H9 (cell line): ENCODE results near the gene CCDC137. TPM values are rescaled to one million over a fixed set of nuclear protein-coding genes. Genes with fewer than 3 reads are reported as not detected.

Experiments used
- DNase-seq: peaks from one replicate; pipeline ENCODE4 v3.0.0-alpha.2; 2017
- H2AFZ ChIP-seq: one replicate; pipeline ENCODE4 v1.6.1; 2013; ENCODE audit warnings: mild to moderate bottlenecking, low read length, control low read depth, moderate library complexity
- H2AK5ac ChIP-seq: 2 replicates; pipeline ENCODE4 v1.6.1; 2013; ENCODE audit warnings: low read length, control low read depth, mixed read lengths; ENCODE audit not compliant: insufficient read length
- H2BK120ac ChIP-seq: one replicate; pipeline ENCODE4 v1.6.1; 2013; ENCODE audit warnings: low read depth, mild to moderate bottlenecking, low read length, control low read depth, inconsistent platforms; ENCODE audit not compliant: poor library complexity, severe bottlenecking
- H2BK12ac ChIP-seq: 2 replicates; pipeline ENCODE4 v1.6.1; 2013; ENCODE audit warnings: low read length, control low read depth, mixed read lengths, low read depth; ENCODE audit not compliant: insufficient read length
- H2BK15ac ChIP-seq: 2 replicates; pipeline ENCODE4 v1.6.1; 2013; ENCODE audit warnings: low read depth, low read length, control low read depth
- H2BK20ac ChIP-seq: one replicate; pipeline ENCODE4 v1.6.1; 2013; ENCODE audit warnings: low read depth, mild to moderate bottlenecking, low read length, control low read depth, inconsistent platforms; ENCODE audit not compliant: poor library complexity, severe bottlenecking
- H2BK5ac ChIP-seq: 2 replicates; pipeline ENCODE4 v1.6.1; 2013; ENCODE audit warnings: low read length, control low read depth, mixed read lengths; ENCODE audit not compliant: insufficient read length
- H3K14ac ChIP-seq: 2 replicates; pipeline ENCODE4 v1.6.1; 2013; ENCODE audit warnings: low read length, control low read depth; ENCODE audit not compliant: insufficient read depth
- H3K18ac ChIP-seq: 2 replicates; pipeline ENCODE4 v1.6.1; 2013; ENCODE audit warnings: low read depth, mild to moderate bottlenecking, mixed read lengths, low read length, control low read depth; ENCODE audit not compliant: insufficient read length
- H3K23ac ChIP-seq: 2 replicates; pipeline ENCODE4 v1.6.1; 2013; ENCODE audit warnings: low read length, control low read depth, mixed read lengths, low read depth; ENCODE audit not compliant: insufficient read length
- H3K23me2 ChIP-seq: 2 replicates; pipeline ENCODE4 v1.6.1; 2013; ENCODE audit warnings: low read depth, mild to moderate bottlenecking, mixed read lengths, low read length, control low read depth; ENCODE audit not compliant: insufficient read length, poor library complexity, severe bottlenecking
- H3K27ac ChIP-seq: 2 replicates; pipeline ENCODE4 v1.5.1; 2013; ENCODE audit warnings: low read length, control low read depth, mixed read lengths, low read depth; ENCODE audit not compliant: insufficient read length
- H3K27me3 ChIP-seq: 2 replicates; pipeline ENCODE4 v1.6.1; 2013; ENCODE audit warnings: low read length, control low read depth, inconsistent platforms; ENCODE audit not compliant: insufficient read depth
- H3K4ac ChIP-seq: 2 replicates; pipeline ENCODE4 v1.6.1; 2013; ENCODE audit warnings: low read depth, mild to moderate bottlenecking, control low read depth, inconsistent platforms, low read length, moderate library complexity
- H3K4me1 ChIP-seq: 2 replicates; pipeline ENCODE4 v1.6.1; 2013; ENCODE audit warnings: low read length, control low read depth, inconsistent platforms; ENCODE audit not compliant: insufficient read depth
- H3K4me2 ChIP-seq: 2 replicates; pipeline ENCODE4 v1.6.1; 2013; ENCODE audit warnings: low read length, control low read depth, mixed read lengths; ENCODE audit not compliant: insufficient read length, insufficient read depth
- H3K56ac ChIP-seq: 2 replicates; pipeline ENCODE4 v1.6.1; 2013; ENCODE audit warnings: low read depth, mild to moderate bottlenecking, mixed read lengths, low read length, control low read depth; ENCODE audit not compliant: insufficient read length
- H3K79me1 ChIP-seq: 2 replicates; pipeline ENCODE4 v1.6.1; 2013; ENCODE audit warnings: low read depth, mild to moderate bottlenecking, moderate library complexity, low read length, control low read depth, inconsistent platforms; ENCODE audit not compliant: insufficient read depth, poor library complexity, severe bottlenecking
- H3K79me2 ChIP-seq: 2 replicates; pipeline ENCODE4 v1.6.1; 2013; ENCODE audit warnings: low read length, control low read depth, inconsistent platforms; ENCODE audit not compliant: insufficient read depth
- H3K9ac ChIP-seq: 2 replicates; pipeline ENCODE4 v1.6.1; 2013; ENCODE audit warnings: low read length, control low read depth, mixed read lengths; ENCODE audit not compliant: insufficient read length; ENCODE audit errors: extremely low read depth
- H3K9me3 ChIP-seq: one replicate; pipeline ENCODE4 v1.6.1; 2013; ENCODE audit warnings: low read depth, low read length, inconsistent platforms; ENCODE audit not compliant: control insufficient read depth
- H3T11ph ChIP-seq: one replicate; pipeline ENCODE4 v1.6.1; 2013; ENCODE audit warnings: mild to moderate bottlenecking, low read length, control low read depth, inconsistent platforms
- H4K20me1 ChIP-seq: one replicate; pipeline ENCODE4 v1.6.1; 2013; ENCODE audit not compliant: control insufficient read depth, insufficient read length, insufficient read depth
- H4K5ac ChIP-seq: 2 replicates; pipeline ENCODE4 v1.6.1; 2013; ENCODE audit warnings: low read depth, mild to moderate bottlenecking, mixed read lengths, low read length, control low read depth; ENCODE audit not compliant: insufficient read length
- H4K8ac ChIP-seq: replicated peaks from 2 replicates; pipeline ENCODE4 v1.6.1; 2013; ENCODE audit warnings: low read length, control low read depth, mixed read lengths, low read depth; ENCODE audit not compliant: insufficient read length
- H4K91ac ChIP-seq: 2 replicates; pipeline ENCODE4 v1.6.1; 2013; ENCODE audit warnings: low read depth, mild to moderate bottlenecking, moderate library complexity, mixed read lengths, low read length, control low read depth; ENCODE audit not compliant: insufficient read length
- H3K27ac Mint-ChIP-seq, 3 experiments: 2 replicates in 2 of 3; 3 replicates in 1 of 3; pipeline ENCODE4 v1.8.0; 2020 to 2021; ENCODE audit warnings: mixed read lengths in 3 of 3, mild to moderate bottlenecking in 1 of 3, moderate library complexity in 1 of 3
- H3K27me3 Mint-ChIP-seq: 2 replicates; pipeline ENCODE4 v1.8.0; 2021; ENCODE audit warnings: low read depth, mild to moderate bottlenecking, moderate library complexity, mixed read lengths
- H3K36me3 Mint-ChIP-seq, 3 experiments: 2 replicates in 2 of 3; 3 replicates in 1 of 3; pipeline ENCODE4 v1.8.0; 2020 to 2021; ENCODE audit warnings: low read depth in 3 of 3, mixed read lengths in 3 of 3; ENCODE audit not compliant: insufficient read depth in 1 of 3
- H3K4me1 Mint-ChIP-seq, 2 experiments: 2 replicates each; pipeline ENCODE4 v1.8.0; 2020; ENCODE audit warnings: mixed read lengths in 2 of 2
- H3K4me3 Mint-ChIP-seq, 2 experiments: 2 replicates in 1 of 2; 3 replicates in 1 of 2; pipeline ENCODE4 v1.8.0; 2020 to 2021; ENCODE audit warnings: mild to moderate bottlenecking in 2 of 2, mixed read lengths in 2 of 2, moderate library complexity in 1 of 2
- H3K9me3 Mint-ChIP-seq, 2 experiments: 2 replicates in 1 of 2; 3 replicates in 1 of 2; pipeline ENCODE4 v1.8.0; 2020; ENCODE audit warnings: mild to moderate bottlenecking in 2 of 2, mixed read lengths in 2 of 2, moderate library complexity in 1 of 2
- CTCF ChIP-seq: fragments of 200-600 bp; sonication (generic); conservative IDR thresholded peaks from 3 replicates; pipeline ENCODE4 v1.8.0; 2021; ENCODE audit warnings: antibody characterized with exemption, mild to moderate bottlenecking
- WGBS: extraction: QIAGEN DNeasy Blood & Tissue Kit; methylation state at CpG from one replicate; pipeline ENCODE4 v1.1.7; 2013; ENCODE audit warnings: missing lambda C conversion rate, low lambda C conversion rate, mixed read lengths; ENCODE audit not compliant: insufficient read length; ENCODE audit errors: extremely low coverage; 5-methylcytosine and 5-hydroxymethylcytosine counted together
- total RNA-seq: library from RNA; stranded (reverse); gene quantifications from 2 replicates; pipeline ENCODE4 v1.2.1, GENCODE V29; 2021

CCDC137 gene
- total RNA-seq, 1 experiment from 2014 or later: 60.8 TPM

- no peak overlapping the region for H2AK5ac ChIP-seq
- DNase-seq: no peak
- H3K23ac ChIP-seq: no peak overlapping the region
- H3K36me3 Mint-ChIP-seq: peaks cover 28 to 70% (median 58%) of the 10 kb centered on the region in 3 experiments; a peak in 6 of 7 replicates
- no peaks in the 10 kb centered on the region for H3K4me1 ChIP-seq
- no peak overlapping the region for H3K9ac ChIP-seq
- H3K27ac Mint-ChIP-seq: no peak overlapping the region
- H2BK20ac ChIP-seq: no peak overlapping the region
- no peak overlapping the region for H2BK120ac ChIP-seq
- H2BK15ac ChIP-seq: no peak overlapping the region
- H3K27me3 Mint-ChIP-seq: no peaks in the 10 kb centered on the region
- no peaks in the 10 kb centered on the region for H3K9me3 ChIP-seq
- no peaks in the 10 kb centered on the region for H3K27me3 ChIP-seq
- H2BK5ac ChIP-seq: no peak overlapping the region
- H3K4ac ChIP-seq: no peak overlapping the region
- H3K23me2 ChIP-seq: no peaks in the 10 kb centered on the region
- no peak overlapping the region for H4K8ac ChIP-seq
- H4K20me1 ChIP-seq: no peaks in the 10 kb centered on the region
- H3K4me2 ChIP-seq: no peak overlapping the region
- H3K4me3 Mint-ChIP-seq: no peak overlapping the region
- H3T11ph ChIP-seq: no peak overlapping the region
- no peaks in the 10 kb centered on the region for H3K9me3 Mint-ChIP-seq
- no CpG with 5 or more reads among the region's 22 CpGs for WGBS
- no peak overlapping the region for H2BK12ac ChIP-seq
- no peak for TF ChIP-seq CTCF
- H4K5ac ChIP-seq: no peak overlapping the region
- H4K91ac ChIP-seq: no peak overlapping the region
- no peaks in the 10 kb centered on the region for H3K79me1 ChIP-seq
- no peak overlapping the region for H2AFZ ChIP-seq
- H3K27ac ChIP-seq: no peak overlapping the region
- H3K4me1 Mint-ChIP-seq: peaks cover under 1% of the 10 kb centered on the region in 2 experiments; a peak in 1 of 4 replicates
- H3K18ac ChIP-seq: no peak overlapping the region
- no peak overlapping the region for H3K56ac ChIP-seq
- H3K79me2 ChIP-seq: no peaks in the 10 kb centered on the region
- no peak overlapping the region for H3K14ac ChIP-seq
Measured at GRCh38 chr17:81695801-81696200, 29.3 kb downstream of the CCDC137 start.
